Endothelial cell of umbilical vein (primary cell): ENCODE measurements around the gene BABAM2. TPM values are rescaled to one million over a fixed set of nuclear protein-coding genes. Genes with fewer than 3 reads are reported as not detected.

Experiments used
- BruUV-seq: library from RNA; stranded (reverse); fragments of 400-500 nt; replicated peaks from 2 replicates; lab custom pipeline; 2021; lab: Mats Ljungman, UMichigan
- CTCF ChIA-PET: fragments of 300-600, 350-600 bp; sonication (Branson Sonifier 250); formaldehyde crosslinking; loops from one replicate; lab custom pipeline; 2021; ENCODE audit warnings: antibody characterized with exemption, inconsistent platforms; lab: Charles Lee
- POLR2A ChIA-PET: fragments of 300-600, 350-600 bp; sonication (Branson Sonifier 250); formaldehyde crosslinking; loops from one replicate; lab custom pipeline; 2021; ENCODE audit warnings: antibody characterized with exemption, inconsistent platforms; lab: Charles Lee
- DNase-seq: peaks from one replicate; pipeline ENCODE4 v3.0.0-alpha.2; 2011; ENCODE audit warnings: low read depth, low spot score
- FAIRE-seq: peaks from 2 replicates; lab custom pipeline; 2011; peaks lifted over from hg19 to GRCh38; lab: Jason Lieb, UNC
- H2AFZ ChIP-seq: 2 replicates; pipeline ENCODE4 v1.6.0; 2012; ENCODE audit warnings: low read depth, low read length, control low read depth, inconsistent platforms
- H3K27ac ChIP-seq: 2 replicates; pipeline ENCODE4 v1.5.1; 2011; ENCODE audit warnings: low read depth, mild to moderate bottlenecking, control low read depth, low read length, moderate library complexity; ENCODE audit not compliant: insufficient read depth
- H3K27me3 ChIP-seq, 2 experiments: 2 replicates each; pipeline versions ENCODE4 v1.6.0 to v1.6.1; 2011; ENCODE audit warnings: low read length in 2 of 2, mixed read lengths in 1 of 2; ENCODE audit not compliant: control insufficient read depth in 2 of 2, insufficient read depth in 2 of 2
- H3K36me3 ChIP-seq, 2 experiments: 2 replicates in 1 of 2; 3 replicates in 1 of 2; pipeline ENCODE4 v1.5.1; 2011; ENCODE audit warnings: low read length in 2 of 2, mild to moderate bottlenecking in 1 of 2, moderate library complexity in 1 of 2; ENCODE audit not compliant: control insufficient read depth in 2 of 2, insufficient read depth in 2 of 2; ENCODE audit errors: extremely low read depth in 1 of 2
- H3K4me1 ChIP-seq: 3 replicates; pipeline ENCODE4 v1.5.1; 2011; ENCODE audit warnings: mild to moderate bottlenecking, low read length; ENCODE audit not compliant: control insufficient read depth, insufficient read depth; ENCODE audit errors: extremely low read depth
- H3K4me2 ChIP-seq: 2 replicates; pipeline ENCODE4 v1.6.1; 2011; ENCODE audit warnings: low read length, control low read depth, mixed read lengths; ENCODE audit not compliant: insufficient read depth
- H3K4me3 ChIP-seq, 3 experiments: fragments of 200-600 bp in 1 of 3; sonication (generic), shearing (Covaris generic) in 1 of 3; replicated peaks in 1 of 3; 2 replicates each; pipeline ENCODE4 v1.5.1; 2011 to 2016; ENCODE audit warnings: control low read depth in 3 of 3, low read length in 3 of 3, mild to moderate bottlenecking in 2 of 3, inconsistent platforms in 1 of 3, low read depth in 1 of 3, moderate library complexity in 1 of 3; ENCODE audit not compliant: insufficient read depth in 1 of 3
- H3K79me2 ChIP-seq: 2 replicates; pipeline ENCODE4 v1.6.0; 2012; ENCODE audit warnings: low read length, inconsistent platforms; ENCODE audit not compliant: control insufficient read depth, insufficient read depth
- H3K9ac ChIP-seq: replicated peaks from 2 replicates; pipeline ENCODE3; 2011; ENCODE audit warnings: low read length, control low read depth; ENCODE audit not compliant: insufficient read depth; ENCODE audit errors: extremely low read depth
- H3K9me1 ChIP-seq: replicated peaks from 3 replicates; pipeline ENCODE4 v1.6.0; 2011; ENCODE audit warnings: mild to moderate bottlenecking, low read length; ENCODE audit not compliant: control insufficient read depth, insufficient read depth; ENCODE audit errors: extremely low read depth
- H3K9me3 ChIP-seq: replicated peaks from 2 replicates; pipeline ENCODE4 v1.5.1; 2012; ENCODE audit warnings: low read length, inconsistent platforms; ENCODE audit not compliant: control insufficient read depth, insufficient read depth
- H4K20me1 ChIP-seq: replicated peaks from 2 replicates; pipeline ENCODE3; 2011; ENCODE audit warnings: mild to moderate bottlenecking, low read length; ENCODE audit not compliant: control insufficient read depth, insufficient read depth; ENCODE audit errors: extremely low read depth
- CTCF ChIP-seq, 2 donors: IDR thresholded peaks; 1 replicate in 1 of 2; 2 replicates in 1 of 2; pipeline ENCODE4 v1.5.1; 2011; ENCODE audit warnings: low read length in 2 of 2, mild to moderate bottlenecking in 2 of 2, moderate library complexity in 2 of 2, control low read depth in 1 of 2, inconsistent platforms in 1 of 2, low read depth in 1 of 2; ENCODE audit not compliant: insufficient read depth in 1 of 2; ENCODE audit errors: extremely low read depth in 1 of 2
- EZH2 ChIP-seq: IDR thresholded peaks from 2 replicates; pipeline ENCODE4 v1.6.1; 2012; ENCODE audit warnings: borderline replicate concordance, low read depth, mild to moderate bottlenecking, moderate library complexity, low read length, inconsistent platforms; ENCODE audit not compliant: severe bottlenecking
- FOS ChIP-seq: IDR thresholded peaks from 2 replicates; pipeline ENCODE4 v1.6.1; 2011; ENCODE audit warnings: mild to moderate bottlenecking, low read length, moderate library complexity, borderline replicate concordance; ENCODE audit not compliant: insufficient read depth
- GATA2 ChIP-seq: IDR thresholded peaks from 2 replicates; pipeline ENCODE4 v1.7.0; 2011; ENCODE audit warnings: low read depth, mild to moderate bottlenecking, moderate library complexity, mixed read lengths, low read length; ENCODE audit not compliant: insufficient read length, insufficient read depth
- JUN ChIP-seq: IDR thresholded peaks from 2 replicates; pipeline ENCODE4 v1.6.1; 2011; ENCODE audit warnings: borderline replicate concordance, low read depth; ENCODE audit not compliant: insufficient read length, insufficient read depth
- MAX ChIP-seq: IDR thresholded peaks from 2 replicates; pipeline ENCODE4 v1.6.1; 2011; ENCODE audit not compliant: insufficient read depth, insufficient read length
- MYC ChIP-seq: IDR thresholded peaks from one replicate; pipeline ENCODE4 v1.6.1; 2011; ENCODE audit warnings: mild to moderate bottlenecking, low read depth, low read length
- POLR2A ChIP-seq: IDR thresholded peaks from 2 replicates; pipeline ENCODE4 v1.6.1; 2012; ENCODE audit warnings: low read depth, mild to moderate bottlenecking, control low read depth, low read length
- POLR2AphosphoS5 ChIP-seq: IDR thresholded peaks from 2 replicates; pipeline ENCODE4 v1.6.1; 2012; ENCODE audit warnings: low read depth, mild to moderate bottlenecking, control low read depth, low read length, moderate library complexity; ENCODE audit not compliant: insufficient read depth
- dilution Hi-C: fragments of 300-500 bp; cut with MboI; formaldehyde crosslinking; loops from one replicate; pipeline ENCODE4 v1.15.0; 2019; ENCODE audit warnings: low sequenced_read_pairs; ENCODE audit not compliant: extremely low pct_ligation_motif_present
- intact Hi-C: fragments of 100-400 bp; cut with micrococcal nuclease; formaldehyde crosslinking; loops from one replicate; pipeline ENCODE4 v1.10.0; 2022
- polyA plus RNA-seq, 4 experiments: library from polyadenylated mRNA; depleted of rRNA in 3 of 4; stranded (reverse) in 3 of 4; unstranded in 1 of 4; fragments of >200 nt; gene quantifications; 2 replicates each; pipeline versions ENCODE4 v1.2.1 to v1.2.3, GENCODE V29; 2011 to 2012; ENCODE audit warnings: missing spikeins in 1 of 4
- total RNA-seq: library from RNA; stranded (reverse); gene quantifications from 2 replicates; pipeline ENCODE4 v1.2.3, GENCODE V29; 2021

Gene BABAM2
- total and polyA plus RNA-seq, 2 donors (not counting 3 experiments of a cell fraction or from before 2014, with no cell fraction given), result 19.9 to 27.6 TPM

GRCh38 chr2:27988306-27988705 lies 97.8 kb downstream of the BABAM2 start:
- no peaks in the 10 kb centered on the region for H3K79me2 ChIP-seq
- H3K9me3 ChIP-seq, result no peaks in the 10 kb centered on the region
- H3K36me3 ChIP-seq, result no peaks in the 10 kb centered on the region
- FAIRE-seq, result no peak
- TF ChIP-seq FOS (no peak), MAX (no peak), GATA2 (no peak), CTCF (IDR thresholded peaks at IDR 0.05; ENCODE audit: extremely low read depth in 1 of 2, insufficient read depth in 1 of 2, low read depth in 1 of 2, low read length in 2 of 2) (no peak), POLR2AphosphoS5 (no peak), MYC (no peak), POLR2A (no peak), EZH2 (no peak), JUN (no peak)
- peak; percentile 53 for DNase-seq
- H3K4me3 ChIP-seq, result peak overlapping the region in 2 of 3 experiments; percentile 7 to 13
- H2AFZ ChIP-seq, result peak overlapping the region; percentile 47
- no peak overlapping the region for H3K9ac ChIP-seq
- H3K27ac ChIP-seq, result peak overlapping the region; percentile 2
- no peaks in the 10 kb centered on the region for H3K9me1 ChIP-seq
- H3K4me2 ChIP-seq, result peak overlapping the region; percentile 66
- no peaks in the 10 kb centered on the region for H4K20me1 ChIP-seq
- H3K4me1 ChIP-seq, result peaks cover 20% of the 10 kb centered on the region
- intact Hi-C loops, result no loop called here
- ChIA-PET POLR2A (no interaction called here), CTCF (interaction anchor here (1.0 kb wide), 1 partner anchor 14 kb away, joined by 3 read pairs; no protein-coding TSS in a partner anchor)
- dilution Hi-C loops, result no loop called here
- H3K27me3 ChIP-seq, result no peaks in the 10 kb centered on the region
- BruUV-seq, result no TSS peak
